SU-DHL-6 (cell line): ENCODE results near the gene FAM171A2.

Source experiments
- EZH2phosphoT487 ChIP-seq: fragments of 200-600 bp; sonication (generic), shearing (Covaris generic); conservative IDR thresholded peaks from 2 replicates; pipeline ENCODE4 v1.6.1; 2018; ENCODE audit warnings: mild to moderate bottlenecking, antibody characterized with exemption, low read length, moderate library complexity, mixed read lengths
- TF ChIP-seq, protein P1 (sequence below): fragments of 200-600 bp; sonication (generic); IDR thresholded peaks from one replicate; pipeline ENCODE4 v1.5.1; 2017; ENCODE audit warnings: antibody characterized with exemption, mild to moderate bottlenecking, low read length, moderate library complexity; ENCODE audit not compliant: insufficient read depth, poor library complexity, severe bottlenecking

DNA sequence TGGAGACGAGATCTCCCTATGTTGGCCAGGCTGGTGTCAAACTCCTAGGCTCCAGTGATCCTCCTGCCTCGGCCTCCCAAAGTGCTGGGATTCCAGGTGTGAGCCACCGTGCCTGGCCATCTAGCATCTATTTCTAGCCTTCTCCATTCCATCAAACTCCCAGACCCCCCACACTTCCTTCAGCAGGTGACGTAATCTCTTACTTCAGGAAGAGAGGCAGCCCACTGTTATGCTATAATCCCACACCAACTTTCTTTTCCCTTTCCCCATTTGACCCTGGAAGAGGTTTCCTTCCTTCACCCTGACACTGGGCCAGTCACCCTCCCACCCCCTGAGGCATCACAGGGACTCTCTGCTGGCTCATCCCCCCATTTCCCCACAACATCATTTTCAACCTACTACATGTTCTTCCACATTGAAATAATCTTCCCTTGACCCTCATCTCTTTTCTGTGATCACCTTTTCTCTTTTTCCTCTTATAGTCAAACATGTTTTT lies 18.2 kb upstream of the FAM171A2 start:
- TF ChIP-seq, protein P1, sequence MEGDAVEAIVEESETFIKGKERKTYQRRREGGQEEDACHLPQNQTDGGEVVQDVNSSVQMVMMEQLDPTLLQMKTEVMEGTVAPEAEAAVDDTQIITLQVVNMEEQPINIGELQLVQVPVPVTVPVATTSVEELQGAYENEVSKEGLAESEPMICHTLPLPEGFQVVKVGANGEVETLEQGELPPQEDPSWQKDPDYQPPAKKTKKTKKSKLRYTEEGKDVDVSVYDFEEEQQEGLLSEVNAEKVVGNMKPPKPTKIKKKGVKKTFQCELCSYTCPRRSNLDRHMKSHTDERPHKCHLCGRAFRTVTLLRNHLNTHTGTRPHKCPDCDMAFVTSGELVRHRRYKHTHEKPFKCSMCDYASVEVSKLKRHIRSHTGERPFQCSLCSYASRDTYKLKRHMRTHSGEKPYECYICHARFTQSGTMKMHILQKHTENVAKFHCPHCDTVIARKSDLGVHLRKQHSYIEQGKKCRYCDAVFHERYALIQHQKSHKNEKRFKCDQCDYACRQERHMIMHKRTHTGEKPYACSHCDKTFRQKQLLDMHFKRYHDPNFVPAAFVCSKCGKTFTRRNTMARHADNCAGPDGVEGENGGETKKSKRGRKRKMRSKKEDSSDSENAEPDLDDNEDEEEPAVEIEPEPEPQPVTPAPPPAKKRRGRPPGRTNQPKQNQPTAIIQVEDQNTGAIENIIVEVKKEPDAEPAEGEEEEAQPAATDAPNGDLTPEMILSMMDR: no peak
- TF ChIP-seq EZH2phosphoT487: no peak
